SHP77 treated with DMSO at 0.1 percent for 48 hours (cell line): ENCODE results near the gene KXD1.
A peak's percentile ranks its signal among the peaks of the same experiment; 100 is the strongest.
"Not testable (repeated sequence)": the region's sequence is repeated elsewhere in the genome, so short reads cannot be mapped to it uniquely, and the experiment has no call there.

Source experiments
- DNase-seq: peaks from one replicate; lab custom pipeline; 2025; lab: John Stamatoyannopoulos, UW

The KXD1 gene, protein sequence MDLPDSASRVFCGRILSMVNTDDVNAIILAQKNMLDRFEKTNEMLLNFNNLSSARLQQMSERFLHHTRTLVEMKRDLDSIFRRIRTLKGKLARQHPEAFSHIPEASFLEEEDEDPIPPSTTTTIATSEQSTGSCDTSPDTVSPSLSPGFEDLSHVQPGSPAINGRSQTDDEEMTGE

DNA sequence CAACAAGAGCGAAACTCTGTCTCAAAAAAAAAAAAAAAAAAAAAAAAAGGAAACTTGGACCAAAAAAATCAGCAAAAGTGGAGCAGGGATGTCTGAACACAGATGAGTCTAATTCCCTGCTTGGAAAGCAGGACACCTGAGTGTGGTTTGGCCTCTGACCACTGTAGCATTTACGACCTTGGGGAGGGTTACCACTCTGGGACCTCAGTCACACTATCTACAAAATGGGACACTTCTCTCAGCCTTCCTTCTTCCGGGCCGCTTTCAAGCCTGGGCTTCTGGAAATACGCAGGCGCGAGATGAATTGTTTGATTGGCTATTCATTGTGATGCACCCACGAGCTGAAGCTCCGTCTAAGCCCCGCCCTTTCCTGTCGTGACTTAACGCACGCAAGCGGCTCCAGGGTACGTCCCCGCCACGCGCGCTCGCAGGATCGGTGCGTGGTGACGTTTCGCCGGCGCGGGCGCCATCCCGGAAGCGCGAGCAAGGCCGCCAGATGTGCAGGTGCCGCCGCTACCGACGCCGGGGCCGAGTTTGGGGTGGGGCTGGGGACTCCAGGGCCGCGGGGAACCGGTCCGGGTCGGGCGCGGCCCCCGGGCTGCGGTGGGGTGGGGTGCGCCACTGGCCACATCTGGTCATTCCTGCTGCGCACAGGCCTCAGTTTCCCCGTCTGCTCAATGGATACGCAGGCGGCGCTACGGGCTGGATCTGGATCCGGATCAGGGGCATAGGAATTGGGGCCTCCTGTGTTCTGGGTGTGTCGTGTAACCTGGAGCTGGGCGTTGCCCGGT lies at the start of gene KXD1:
KXD1 (plus strand) TSS at position 460 of the 791 bp plus-strand sequence. CDS start 4,187 bp downstream, outside the sequence.
- peak; percentile 98 for DNase-seq

DNA sequence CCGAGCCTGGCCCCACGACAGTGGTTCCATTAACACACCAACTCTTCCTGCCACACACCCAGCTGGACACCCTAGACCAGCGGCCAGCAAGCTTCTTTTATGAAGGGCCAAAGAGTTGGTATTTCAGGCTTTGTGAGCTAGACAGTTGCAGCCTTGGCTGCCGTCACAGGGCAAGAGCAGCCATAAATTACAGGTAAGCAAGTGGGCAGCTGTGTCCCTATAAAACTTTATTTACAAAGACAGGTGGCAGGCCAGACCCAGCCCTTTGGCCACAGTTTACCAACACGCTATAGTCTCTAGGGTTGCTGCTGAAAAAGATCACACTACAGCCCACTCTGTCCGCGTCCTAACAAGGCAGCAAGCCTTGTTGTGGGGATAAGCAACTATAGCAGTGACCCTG lies 49.1 kb upstream of the KXD1 start:
- DNase-seq = peak; percentile 53

DNA sequence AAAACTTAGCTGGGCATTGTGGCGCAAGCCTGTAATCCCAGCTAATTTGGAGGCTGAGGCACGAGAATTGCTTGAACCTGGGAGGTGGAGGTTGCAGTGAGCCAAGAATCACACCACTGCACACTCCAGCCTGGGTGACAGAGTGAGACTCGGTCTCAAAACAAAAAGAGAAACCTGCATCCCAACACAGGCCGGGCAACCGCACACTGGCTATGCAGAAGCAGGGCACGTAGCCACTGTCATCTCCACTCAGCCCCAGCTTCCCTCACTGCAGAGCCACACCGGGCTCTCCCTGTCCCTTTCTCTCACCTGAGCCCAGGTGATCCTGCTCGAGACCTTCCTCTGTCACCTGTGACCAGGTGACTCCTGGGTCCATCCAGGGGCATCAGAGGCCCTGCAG lies 47.5 kb upstream of the KXD1 start:
- no peak for DNase-seq

DNA sequence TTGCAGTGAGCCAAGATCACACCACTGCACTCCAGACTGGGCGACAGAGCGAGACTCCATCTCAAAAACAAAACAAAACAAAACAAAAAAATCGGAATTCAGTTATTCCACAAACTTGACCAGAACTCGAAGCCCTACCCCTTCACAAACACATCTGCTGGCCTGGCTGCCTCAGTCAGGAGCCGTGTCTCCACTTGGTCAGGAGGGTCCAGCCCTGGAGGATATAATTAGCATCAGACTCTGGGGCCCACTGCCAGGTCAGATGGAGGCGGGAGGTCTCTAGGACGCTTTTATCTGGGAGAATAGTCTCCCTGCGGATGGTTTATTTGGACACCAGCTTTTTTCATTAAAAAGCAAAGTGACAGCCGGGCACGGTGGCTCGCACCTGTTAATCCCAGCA lies 43.8 kb upstream of the KXD1 start:
- DNase-seq = no peak

DNA sequence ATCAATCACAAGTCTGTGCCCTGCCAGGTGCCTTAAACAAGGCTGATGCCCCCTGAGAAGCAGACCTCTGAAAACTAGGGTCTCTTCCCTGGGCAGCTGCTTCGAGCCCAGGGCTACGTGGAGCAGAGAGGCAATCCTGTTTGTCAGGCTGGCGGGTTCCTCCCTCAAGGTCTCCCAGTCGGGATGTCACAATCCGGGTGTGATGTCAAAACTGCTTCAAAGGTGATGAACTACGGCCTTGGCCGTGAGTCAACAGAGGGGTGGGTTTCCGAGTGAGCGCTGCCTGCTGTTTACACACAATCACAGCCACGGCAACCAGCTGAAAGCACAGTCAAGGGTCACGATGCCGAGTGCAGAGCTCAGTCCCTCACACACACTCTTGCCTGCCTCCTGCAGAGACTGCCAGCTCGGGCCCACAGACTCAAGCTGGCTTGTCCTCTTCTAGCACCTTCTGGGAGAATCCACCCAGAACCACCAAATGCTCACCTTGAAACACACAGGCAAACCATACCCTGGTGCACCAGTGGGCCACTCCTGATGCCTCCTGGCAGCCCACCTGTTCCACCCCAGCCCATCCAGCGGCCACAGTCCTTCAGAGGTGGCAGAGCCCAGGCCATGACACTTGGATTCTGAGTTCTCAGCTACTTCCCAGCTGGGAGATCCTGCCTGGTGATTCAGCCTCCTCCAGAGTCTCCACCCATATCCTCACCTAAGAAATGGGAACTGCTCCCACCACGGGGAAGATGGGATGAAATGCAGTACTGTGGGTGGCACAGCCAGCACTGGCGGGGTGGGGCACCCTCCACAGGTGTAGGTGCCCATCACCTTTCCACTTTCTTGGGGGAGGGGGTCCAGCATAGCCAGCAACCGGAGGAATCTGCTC lies 42.6 kb upstream of the KXD1 start:
- DNase-seq = peak; percentile 65

DNA sequence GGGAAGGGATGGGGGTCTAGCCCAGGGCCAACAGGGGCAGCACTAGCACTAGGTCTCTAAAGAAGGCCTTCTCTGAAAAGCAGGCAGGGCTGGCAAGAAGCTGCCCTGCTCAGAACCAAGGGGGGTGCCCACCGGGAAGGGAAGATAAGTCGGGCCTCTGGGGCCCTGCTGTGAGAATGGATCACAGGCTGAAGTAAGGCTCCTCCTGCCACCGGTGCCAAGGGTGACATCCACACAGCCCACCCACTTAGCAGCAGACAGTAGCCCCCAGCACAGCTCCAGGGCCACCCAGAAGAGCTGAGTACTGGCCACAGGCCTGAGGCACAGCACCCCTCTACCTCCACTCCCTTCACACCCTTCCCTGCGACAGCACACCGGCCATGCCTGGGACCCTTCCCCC lies 41.7 kb upstream of the KXD1 start:
- DNase-seq = no peak

DNA sequence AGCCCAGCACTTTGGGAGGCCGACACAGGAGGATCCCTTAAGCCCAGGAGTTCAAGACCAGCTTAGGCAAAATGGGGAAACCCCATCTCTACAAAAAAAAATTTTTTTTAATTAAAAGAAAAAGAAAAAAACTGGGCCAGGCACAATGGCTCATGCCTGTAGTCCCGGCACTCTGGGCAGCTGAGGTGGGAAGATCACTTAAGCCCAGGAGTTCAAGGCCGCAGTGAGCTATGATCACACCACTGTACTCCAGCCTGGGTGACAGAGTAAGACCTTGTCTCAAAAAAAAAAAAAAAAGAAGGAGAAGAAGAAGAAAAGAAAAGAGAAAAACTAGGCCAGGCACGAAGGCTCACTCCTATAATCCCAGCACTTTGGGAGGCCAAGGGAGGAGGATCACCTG lies 40.1 kb upstream of the KXD1 start:
- no peak for DNase-seq

DNA sequence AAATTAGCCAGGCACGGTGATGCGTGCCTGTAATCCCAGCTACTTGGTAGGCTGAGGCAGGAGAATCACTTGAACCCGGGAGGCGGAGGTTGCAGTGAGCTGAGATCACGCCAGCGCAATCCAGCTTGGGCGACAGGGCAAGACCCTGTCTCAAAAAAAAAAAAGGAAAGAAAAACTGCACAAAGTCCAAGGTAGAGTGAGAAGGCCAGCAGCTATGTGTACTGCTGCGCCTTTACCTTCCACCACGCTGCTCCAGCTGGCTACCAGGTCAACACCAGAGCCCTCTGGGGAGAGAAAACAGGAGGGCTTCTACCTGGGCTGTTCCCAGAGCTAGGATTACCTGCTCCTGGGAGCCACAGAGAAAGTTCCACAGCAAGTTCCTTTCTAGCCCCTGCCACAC lies 39.0 kb upstream of the KXD1 start:
- no peak for DNase-seq

DNA sequence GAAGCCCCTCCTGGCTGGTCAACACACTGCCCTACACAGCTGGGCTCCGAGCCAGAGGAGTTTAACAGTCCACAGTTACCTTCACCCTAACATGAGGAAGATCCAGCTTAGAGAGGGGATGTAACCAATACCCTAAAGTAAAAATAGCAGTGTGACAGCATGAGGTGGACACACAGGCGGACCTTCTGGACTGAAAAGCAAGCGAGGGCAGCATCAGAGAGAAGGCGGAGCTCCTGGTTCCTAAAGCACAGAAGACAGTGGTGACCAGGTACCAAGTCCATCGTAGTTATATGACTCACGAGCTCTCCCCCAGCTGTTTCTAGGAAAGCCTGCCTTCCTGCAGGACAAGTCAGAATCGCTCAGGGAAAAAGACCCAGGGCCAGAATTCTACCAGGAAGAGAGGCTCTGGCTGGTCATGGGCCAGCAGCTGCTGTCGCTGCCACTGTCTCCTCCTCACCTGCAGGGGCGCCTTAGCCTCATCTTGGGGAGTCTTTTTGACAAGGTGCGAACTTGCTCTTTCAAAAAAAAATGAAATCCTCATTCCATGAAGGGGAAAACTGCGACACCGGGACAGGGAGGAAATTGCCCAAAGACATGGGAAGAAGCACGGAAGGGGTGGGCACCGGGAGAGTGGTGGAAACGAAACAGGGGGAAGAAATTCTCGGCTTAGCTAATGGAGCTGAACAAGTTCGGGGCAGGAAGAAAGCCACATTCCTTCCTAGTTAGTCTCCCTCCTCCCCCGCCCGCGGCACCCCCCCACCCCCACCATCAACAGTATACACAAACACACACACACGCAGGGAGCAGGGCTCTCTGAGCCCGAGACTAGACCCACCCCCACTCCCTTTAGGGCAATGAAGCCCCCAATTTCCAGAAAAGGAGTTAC lies 37.5 kb upstream of the KXD1 start:
- DNase-seq = peak; percentile 44

DNA sequence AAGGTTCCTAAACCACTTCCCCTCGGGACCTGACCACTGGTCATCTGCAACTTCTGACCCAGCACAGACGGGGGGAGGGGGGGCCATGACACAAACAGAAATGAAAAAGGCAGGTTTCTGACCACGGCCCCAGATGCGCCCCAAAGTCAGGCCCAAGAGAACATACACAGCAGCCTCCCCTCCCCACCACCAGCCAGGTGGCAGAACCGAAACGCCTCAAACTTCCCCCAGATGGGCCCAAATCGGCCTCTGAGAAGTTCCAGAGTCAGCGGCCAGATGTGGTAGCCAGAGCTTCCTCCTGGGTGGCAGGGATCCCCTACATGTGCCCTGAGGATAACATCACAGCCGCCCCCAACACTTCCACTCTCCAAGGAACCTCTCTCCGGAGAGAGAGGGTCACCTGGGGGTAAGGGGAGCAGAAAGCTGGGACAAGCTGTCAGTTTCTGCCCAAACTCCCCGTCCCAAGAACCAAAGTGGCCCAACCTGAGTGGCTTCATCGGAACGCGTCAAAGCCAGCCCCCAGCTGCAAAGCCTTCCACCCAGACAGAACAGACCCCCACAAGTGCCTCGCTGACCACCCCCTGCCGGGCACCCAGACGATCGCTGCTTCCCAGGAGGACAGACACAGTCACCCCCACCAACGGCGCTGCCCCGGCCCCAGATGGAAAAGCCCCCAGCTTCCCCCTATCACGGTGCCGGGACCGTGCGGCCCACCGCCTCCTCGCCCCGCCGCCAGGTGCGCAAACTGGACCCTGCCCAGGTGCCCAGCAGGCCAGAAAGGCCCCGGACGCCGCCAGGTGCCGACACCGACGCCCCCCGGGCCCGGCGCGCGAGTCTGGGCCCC lies 36.6 kb upstream of the KXD1 start:
- no peak for DNase-seq

DNA sequence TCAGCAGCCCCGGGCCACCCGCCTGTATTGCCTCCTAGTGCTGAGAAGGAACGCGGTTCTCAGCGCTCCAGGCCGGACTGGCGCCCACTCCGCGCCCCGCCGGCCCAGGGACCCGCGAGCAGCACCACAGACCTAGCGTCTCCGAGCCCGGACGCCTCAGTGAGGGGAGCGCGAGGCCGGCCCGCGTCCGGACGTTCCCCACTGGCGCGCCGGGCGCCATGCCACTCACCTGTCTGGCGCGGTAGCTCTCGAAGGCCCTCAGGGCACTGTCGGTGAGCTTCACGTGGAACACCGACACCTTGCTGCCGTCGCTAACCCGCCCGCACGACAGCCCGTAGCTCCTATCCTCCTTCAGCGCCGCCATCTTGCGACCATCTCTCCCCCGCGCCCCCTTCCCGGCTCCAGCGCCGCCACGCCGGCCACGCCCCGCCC lies 36.0 kb upstream of the KXD1 start, which contains the start of gene ELL:
ELL (minus strand) TSS at position 379 of the 432 bp plus-strand sequence; CDS start at position 364, 15 bp downstream.
- no peak for DNase-seq

DNA sequence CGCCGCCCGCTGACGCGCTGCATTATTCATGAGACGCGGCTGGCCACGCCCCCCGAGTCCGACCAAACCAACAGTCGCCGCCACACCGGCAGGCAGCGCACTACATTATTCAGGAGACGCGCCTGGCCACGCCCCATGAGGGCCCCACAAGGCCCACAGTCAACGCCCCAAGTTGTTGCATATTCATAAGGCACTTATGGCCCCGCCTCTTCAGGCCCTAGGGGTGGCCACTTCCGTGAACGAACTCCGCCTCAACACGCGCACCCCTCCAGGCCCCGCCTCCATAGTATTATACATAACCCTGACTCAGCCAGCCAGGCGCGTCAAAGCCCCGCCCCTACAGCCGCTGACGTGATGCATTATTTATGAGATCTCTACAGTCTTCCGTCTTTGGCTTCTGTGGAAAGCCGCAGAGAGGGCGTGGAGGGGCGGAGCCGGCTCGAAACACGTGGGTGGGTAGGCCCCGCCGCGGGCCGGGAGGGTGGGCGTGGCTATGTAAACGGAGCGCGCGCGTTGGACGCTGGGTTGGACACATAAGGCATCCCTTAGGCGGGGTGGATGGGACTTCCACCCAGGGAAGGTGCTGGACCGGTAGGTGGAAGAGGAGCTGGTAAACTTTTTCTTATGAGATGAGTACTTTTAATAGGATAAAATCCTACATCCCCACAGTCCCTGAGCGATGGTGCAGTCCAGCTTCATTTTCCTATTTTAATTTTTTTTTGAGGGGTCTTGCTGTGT lies 35.4 kb upstream of the KXD1 start:
- DNase-seq = peak; percentile 100

DNA sequence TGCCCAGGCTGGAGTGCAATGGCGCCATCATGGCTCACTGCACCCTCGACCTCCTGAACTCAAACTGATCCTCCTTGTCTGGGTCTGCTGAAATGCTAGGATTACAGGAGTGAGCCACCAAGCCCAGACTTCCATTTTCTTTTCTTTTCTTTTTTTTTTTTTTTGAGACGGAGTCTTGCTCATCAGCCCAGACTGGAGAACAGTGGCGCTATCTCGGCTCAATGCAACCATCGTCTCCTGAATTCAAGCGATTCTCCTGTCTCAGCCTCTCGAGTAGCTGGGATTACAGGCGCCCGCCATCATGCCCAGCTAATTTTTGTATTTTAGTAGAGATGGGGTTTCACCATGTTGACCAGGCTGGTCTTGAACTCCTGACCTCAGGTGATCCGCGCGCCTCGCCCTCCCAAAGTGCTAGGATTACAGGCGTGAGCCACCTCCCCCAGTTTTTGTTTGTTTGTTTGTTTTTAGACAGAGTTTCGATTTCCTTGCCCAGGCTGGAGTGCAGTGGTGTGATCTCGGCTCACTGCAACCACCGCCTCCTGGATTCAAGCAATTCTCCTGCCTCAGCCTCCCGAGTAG lies 34.7 kb upstream of the KXD1 start:
- DNase-seq = not testable (repeated sequence)

DNA sequence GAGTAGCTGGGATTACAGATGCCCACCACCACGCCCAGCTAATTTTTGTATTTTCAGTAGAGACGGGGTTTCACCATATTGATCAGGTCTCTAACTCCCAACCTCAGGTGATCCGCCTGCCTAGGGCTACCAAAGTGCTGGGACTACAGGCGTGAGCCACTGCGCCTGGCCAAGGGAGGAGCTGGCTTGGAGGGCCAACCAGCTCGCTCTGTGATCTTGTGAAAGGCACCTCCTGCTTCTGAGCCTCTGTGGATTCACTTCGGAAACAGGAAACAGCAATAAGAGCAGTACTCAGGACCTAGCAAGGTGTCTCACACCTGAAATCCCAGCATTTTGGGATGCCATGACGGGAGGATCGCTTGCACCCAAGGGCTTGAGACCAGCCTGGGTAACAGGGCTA lies 33.8 kb upstream of the KXD1 start:
- no peak for DNase-seq

DNA sequence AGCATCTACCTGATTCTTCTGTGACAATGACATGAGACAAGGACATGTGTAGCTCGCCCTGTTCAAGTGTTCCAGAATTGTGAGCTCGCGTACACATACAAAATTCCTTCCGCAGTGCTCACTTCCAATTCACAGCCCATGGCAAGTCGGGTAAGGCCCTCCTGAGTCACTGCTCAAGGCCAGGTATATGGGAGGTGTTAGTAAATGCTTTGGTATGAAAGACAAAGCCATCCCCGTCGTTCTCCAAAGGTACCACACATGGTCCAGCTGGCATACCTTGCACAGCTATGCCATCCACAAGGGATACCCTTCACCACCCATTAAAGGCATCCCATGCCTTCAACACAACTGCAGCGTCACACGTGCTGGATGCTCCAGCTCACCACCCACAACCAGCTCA lies 31.4 kb upstream of the KXD1 start:
- DNase-seq = no peak

DNA sequence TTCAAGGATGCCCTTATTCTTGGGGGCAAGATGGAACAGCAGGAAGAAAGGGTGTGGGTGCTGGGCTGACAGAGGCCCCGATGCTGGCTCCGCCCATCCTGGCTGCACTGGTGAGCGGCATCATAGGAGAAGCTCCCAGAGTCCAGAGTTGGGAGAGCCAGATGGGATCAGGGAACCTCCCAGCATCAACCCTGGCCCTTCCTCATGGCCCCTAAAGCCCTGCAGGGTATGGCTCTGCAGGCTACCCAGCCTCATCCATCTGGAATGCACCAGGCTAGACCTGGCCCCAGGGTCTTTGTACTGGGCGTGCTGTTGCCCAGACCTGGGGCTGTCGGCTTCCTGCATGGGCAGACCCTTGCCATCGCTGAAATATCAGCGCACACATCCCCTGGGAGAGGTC lies 27.9 kb upstream of the KXD1 start:
- DNase-seq = no peak

DNA sequence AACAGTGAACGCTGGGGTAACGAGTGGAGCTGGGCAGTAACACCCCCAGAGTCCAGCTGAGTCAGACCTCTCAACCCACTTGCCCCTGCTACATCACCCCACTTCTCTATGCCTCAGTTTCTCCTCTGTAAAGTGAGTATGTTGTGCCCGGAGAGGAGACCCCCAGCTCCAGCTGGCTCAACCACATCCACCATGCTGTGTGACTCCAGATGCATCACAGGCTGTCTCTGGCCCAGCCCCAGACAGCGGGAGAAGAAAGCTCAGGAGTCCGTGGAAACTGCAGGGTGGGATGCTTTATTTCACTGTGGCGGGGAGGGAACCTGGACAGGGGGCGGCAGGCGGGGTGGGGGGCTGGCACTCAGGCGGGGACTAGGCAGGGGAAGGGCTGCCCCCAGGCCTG lies 26.2 kb upstream of the KXD1 start:
- no peak for DNase-seq

DNA sequence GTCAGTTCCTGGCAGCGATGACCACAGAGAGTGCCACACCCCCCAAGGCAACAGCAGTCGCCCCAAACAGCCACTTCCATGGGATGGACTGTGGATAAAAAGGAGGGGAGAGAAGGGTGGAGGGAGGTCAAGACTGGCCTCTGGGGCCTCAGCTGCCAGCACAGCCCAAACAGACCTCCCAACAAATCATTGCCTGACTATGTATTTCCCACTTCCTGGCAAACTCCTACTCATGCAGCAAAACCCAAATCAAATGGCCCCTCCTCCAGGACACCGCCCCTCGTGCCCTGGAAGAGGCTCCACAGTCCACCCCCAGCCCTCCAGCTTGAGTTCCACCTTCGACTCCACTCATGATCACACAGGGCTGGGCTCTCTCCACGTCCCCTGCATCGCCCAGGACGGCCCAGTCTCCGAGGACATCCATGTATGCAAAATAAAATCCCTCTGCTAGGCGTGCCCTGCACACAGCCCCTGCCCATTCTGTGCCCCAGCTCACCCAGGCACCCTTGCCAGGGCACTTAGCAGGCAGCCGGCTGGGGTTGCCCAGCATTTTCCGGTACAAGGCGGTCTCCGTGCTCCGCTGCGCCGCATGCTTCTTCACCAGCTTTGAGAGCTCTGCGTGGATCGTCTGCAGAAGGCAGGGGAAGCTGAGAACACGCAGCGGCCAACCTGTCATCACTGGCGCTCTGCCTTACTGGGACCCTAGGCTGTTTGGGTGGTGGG lies 25.3 kb upstream of the KXD1 start:
- no peak for DNase-seq

DNA sequence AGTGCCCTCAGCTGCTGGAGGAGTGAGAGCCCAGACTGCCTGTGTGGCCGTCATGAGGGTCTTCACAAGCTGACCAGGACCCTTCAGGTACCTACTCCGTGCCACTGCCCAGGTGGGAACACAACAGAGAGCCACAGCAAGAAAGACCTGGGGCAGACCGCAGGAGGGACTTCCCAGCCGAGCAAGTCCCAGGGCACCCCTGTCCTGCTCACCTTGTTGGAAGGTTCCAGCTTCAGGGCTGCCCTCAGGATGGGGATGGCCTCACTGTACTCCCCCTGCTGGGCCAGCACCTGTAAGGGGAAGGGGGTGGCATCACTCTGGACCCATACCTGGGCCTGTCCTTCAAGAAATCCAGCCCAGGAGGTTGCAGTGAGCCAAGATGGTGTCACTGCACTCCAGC lies 24.6 kb upstream of the KXD1 start:
- no peak for DNase-seq
